ENCODE data around the gene SSR3.
A peak's percentile ranks its signal among the peaks of the same experiment; 100 is the strongest.
"Not testable (repeated sequence)": the region's sequence is repeated elsewhere in the genome, so short reads cannot be mapped to it uniquely, and the experiment has no call there.

Gene SSR3

DNA sequence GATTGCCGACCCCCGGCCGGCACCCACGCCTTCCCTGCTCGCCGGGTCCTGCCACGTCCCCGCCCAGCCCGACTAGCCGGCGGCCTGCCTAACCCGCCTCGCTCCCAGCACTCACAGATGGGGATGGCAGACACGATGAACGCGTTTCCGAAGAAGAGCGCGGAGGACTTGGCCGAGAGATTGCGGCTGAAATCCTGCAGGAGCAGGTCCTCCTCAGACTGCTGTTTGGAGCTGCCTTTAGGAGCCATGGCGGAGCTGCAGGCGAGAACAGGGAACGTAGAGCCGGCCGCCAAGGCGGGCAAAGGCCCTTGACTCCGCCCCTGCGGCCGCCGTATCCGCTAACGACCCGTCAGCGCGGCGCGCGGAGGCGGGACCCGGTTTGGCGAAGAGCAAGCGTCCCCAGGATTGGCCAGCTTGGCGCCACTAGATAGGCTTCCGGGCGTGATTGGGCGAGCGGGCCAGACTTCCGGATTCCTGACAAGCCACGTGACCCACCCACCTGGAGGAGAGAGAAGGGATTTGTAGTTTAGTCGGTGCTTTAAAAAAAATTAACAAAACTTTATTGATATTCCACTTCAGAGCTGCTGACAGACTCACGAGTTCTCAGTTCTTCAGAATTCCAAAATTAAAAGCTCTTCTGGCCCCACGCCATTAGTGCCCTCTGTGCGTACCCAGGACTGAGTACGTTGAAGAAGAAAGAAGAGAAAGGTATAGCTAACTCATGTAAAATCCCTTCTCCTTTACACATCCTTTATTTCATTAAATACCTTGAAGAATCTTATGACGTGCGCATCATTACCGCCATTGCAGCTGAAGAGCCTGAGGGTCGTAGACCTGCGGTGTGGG is at the start of gene SSR3:
Gene SSR3 (minus strand): TSS at position 276 of the 846 bp plus-strand sequence. CDS start 28 bp downstream, at position 248.
- peak; percentile 99 for DNase-seq

DNA sequence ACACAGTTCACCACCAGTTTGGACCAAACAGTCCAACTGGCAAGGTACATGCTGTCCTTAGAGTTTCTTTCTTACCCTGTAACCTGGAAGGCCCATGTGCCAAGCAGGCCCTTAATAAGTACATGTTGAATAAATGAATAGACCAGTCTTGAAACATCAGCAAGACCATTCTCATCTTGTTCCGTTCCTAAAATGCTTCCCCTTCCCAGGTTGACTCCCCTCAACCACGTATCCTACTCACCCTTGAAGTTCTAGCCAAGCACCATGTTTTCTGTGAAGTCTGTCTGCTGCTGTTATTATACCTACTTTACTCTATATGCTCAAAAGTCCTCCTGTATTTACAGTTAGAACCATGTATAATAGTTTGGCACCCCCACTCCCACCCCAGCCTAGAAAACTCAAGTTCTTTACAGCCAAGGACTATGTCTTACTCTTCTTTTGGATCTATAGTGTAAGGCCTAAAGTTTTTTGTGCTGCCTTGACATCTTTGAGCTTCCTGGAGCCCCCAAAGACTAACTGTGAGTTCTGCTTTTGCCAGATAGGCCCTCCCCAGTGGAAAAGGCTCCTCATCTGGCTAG is 49.2 kb upstream of the SSR3 start:
- no peak for DNase-seq

- DNase-seq = no peak
Observed at GRCh38 chr3:156603379-156604017, 48.6 kb upstream of the SSR3 start.

DNA sequence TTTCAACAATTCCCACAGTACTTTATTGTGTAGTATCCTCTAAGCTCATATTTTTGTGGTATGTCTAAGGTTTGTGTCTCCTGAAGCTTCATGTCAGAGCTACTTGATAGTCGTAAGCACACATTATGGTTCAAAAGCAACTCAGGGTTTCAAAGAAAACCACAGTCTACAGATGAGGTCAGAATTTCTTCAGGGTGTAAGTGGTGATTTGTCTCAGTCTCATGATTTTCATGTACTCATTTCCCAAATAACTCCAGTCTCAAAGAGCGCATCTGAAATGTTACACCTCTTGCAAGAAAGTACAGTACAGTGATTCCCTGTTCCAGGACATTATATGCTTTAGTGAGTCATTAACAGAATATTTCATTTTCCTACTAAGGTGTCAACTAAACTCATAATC is 47.5 kb upstream of the SSR3 start:
- no peak for DNase-seq

- no peak for DNase-seq
Observed at GRCh38 chr3:156601497-156601896, 46.6 kb upstream of the SSR3 start.

GRCh38 chr3:156600834-156601233 is 45.9 kb upstream of the SSR3 start:
- DNase-seq = no peak

GRCh38 chr3:156599089-156599874 is 44.4 kb upstream of the SSR3 start:
- DNase-seq = no peak

GRCh38 chr3:156598413-156598812 is 43.5 kb upstream of the SSR3 start:
- no peak for DNase-seq

GRCh38 chr3:156594219-156594683 is 39.3 kb upstream of the SSR3 start:
- DNase-seq = no peak

DNA sequence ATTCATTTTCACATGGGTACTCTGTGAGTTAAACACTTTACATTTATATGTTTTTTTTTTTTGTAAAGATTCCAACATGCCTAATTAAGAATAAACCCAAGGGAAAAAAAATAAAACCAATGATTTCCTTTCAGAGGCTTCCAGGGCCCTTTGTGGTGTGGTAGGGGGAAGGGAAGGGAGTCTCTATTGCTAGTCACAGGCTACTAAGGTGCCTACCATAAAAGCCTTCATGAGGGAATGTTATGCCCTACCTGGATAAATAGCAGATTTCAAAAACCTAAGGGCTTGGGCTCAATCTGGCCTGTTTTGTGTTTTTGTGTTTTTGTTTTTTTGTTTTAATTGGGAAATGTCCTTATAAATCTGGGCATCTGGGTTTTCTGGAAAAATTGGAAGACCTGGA is 38.9 kb upstream of the SSR3 start:
- no peak for DNase-seq

GRCh38 chr3:156589806-156590205 is 34.9 kb upstream of the SSR3 start:
- DNase-seq = not testable (repeated sequence)

GRCh38 chr3:156587760-156588069 is 32.8 kb upstream of the SSR3 start:
- DNase-seq = no peak

- no peak for DNase-seq
Observed at GRCh38 chr3:156586905-156587759, 32.2 kb upstream of the SSR3 start.

GRCh38 chr3:156583469-156583868 is 28.6 kb upstream of the SSR3 start:
- DNase-seq = no peak

- DNase-seq = no peak
Observed at GRCh38 chr3:156582532-156583183, 27.7 kb upstream of the SSR3 start.

DNA sequence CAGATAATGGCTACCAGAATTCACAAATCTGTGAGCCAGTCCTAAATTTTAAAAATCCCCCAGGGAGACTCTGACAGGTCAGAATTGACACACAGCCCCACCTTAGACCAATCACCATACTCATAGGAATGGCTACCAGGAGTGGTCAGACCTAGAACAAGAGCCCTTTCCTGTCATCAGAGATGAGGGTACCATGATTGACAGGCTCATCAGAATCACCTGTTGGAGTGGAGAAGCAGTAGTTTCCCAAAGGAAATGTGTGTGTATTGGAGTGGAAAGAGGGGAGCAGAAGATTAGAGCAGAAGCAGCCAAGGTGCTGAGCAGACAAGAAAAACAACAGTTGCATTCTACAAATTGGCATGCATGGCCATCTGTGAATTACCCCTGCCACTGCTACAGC is 27.0 kb upstream of the SSR3 start:
- no peak for DNase-seq

DNA sequence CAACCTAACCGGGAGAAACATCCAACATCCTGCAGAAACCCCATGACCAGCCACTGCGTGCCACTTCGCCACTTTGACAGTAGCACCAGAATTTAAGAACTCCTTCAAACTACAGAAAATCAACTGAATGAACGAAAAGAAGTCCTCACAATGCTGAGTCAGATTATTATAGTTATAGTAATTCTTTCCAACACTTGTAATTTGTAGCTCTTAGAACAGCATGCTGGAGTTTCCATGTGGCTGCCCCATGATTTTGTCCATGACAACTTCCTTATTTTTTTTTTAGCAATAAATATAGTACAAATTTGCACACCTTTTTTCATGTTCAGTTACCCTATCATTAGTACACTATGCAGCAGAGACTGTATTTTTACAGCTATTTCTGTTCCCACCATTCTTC is 26.1 kb upstream of the SSR3 start:
- no peak for DNase-seq

DNA sequence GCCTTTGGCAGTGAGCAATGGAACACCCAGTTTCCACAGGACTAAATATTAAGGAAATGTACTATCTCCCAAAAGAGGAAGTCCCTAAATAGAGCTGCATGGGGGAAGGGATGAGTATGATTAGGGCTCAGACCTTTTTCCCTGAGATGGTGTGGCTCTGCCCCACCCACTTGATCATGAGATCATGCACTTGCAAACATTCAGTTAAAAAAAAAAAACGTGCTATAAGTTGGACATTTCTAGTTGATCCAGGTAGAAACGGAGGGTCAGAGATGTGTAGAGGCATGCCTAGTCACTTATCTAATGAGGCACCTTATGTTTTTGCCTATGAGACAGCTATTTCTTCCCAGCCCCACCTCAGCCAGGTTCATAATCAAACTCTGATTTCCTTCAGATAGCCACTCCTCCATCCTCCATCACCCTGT is 24.5 kb upstream of the SSR3 start:
- DNase-seq = no peak

DNA sequence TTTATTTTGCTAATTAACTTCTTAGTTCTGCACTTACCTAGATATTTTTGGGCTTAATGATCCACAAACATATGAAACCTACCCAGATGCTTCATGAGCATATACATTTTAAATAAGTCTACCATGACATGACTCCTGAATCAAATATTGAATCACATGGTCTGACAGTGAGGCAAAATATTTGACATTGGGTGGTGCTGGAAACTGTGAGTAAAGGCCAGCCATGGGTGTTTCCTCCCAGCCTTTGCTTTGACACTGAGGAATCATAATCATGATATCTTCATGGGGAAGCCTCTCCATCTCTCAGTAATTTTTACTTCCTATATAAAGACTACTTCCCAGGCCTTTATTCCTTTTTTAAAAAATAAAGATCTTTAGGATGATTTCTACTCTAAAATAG is 22.8 kb upstream of the SSR3 start:
- no peak for DNase-seq

DNA sequence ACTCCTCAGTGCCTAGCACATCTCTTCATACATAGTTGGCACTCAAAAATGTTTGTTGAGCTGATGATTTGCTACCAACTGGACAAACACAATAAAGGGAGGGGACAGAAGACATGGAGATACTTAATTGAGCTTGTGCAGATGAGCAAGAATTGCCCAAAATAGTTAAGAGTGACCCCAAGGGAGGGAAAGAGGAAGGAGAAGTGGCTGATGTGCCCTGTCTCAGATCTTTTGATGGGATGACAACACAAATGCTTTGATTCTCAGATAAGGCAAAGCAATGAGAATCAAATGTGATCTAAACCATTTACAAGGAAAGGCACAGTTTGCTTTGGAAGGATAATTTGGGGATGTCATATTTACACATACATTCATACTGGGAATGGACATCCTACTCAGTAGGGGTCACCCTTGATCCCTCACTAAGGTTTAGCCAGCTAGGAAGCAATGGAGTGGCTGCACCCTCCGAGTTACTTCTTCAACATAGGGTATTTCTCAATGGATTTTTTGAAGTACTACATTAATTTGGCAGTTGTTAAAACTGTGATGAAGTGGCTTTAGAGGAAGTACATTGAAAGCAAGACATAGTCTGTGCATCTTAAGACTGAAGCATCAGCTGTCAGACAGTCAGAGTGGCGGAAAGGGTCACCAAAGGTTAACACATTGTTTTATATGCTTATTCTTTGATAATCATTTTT is 21.9 kb upstream of the SSR3 start:
- no peak for DNase-seq

GRCh38 chr3:156576051-156576450 is 21.1 kb upstream of the SSR3 start:
- DNase-seq = no peak

All from stimulated activated naive CD4-positive, alpha-beta T cell treated with Interleukin-2 at 50 U/mL for 16 hours (primary cell).